ENCODE results near the gene CLCN6. TPM values are rescaled to one million over a fixed set of nuclear protein-coding genes. Genes with fewer than 3 reads are reported as not detected.

The CLCN6 gene
- total RNA-seq, 2 donors from 2014 or later = 27.5 to 31.5 TPM

GRCh38 chr1:11854519-11854918 is 48.5 kb downstream of the CLCN6 start:
- Histone ChIP-seq H3K27ac (no peak overlapping the region), H3K27me3 (replicated peaks; ENCODE audit: insufficient read depth) (no peaks in the 10 kb centered on the region), H3K4me3 (no peak overlapping the region), H3K4me1 (ENCODE audit: control insufficient read depth in 1 of 2, low read depth in 2 of 2) (peaks cover 0 to 3% of the 10 kb centered on the region in 2 donors), H3K36me3 (no peaks in the 10 kb centered on the region), H3K9me3 (no peaks in the 10 kb centered on the region)
- ATAC-seq (ENCODE audit: insufficient number of reproducible peaks, low FRiP score, low read depth) = no peak
- no peak for TF ChIP-seq CTCF (IDR thresholded peaks at IDR 0.05)
- DNase-seq (ENCODE audit: low spot score) = no peak

- no peaks in the 10 kb centered on the region for H3K36me3 ChIP-seq
- ATAC-seq (ENCODE audit: insufficient number of reproducible peaks, low FRiP score, low read depth) (no peak), DNase-seq (ENCODE audit: low spot score) (no peak)
- no peaks in the 10 kb centered on the region for H3K9me3 ChIP-seq
- no peaks in the 10 kb centered on the region for H3K27me3 ChIP-seq (replicated peaks; ENCODE audit: insufficient read depth)
- H3K27ac ChIP-seq = no peak overlapping the region
- H3K4me1 ChIP-seq (ENCODE audit: control insufficient read depth in 1 of 2, low read depth in 2 of 2) = peaks cover 0 to 3% of the 10 kb centered on the region in 2 donors
- H3K4me3 ChIP-seq = no peak overlapping the region
- no peak for TF ChIP-seq CTCF (IDR thresholded peaks at IDR 0.05)
Measured at GRCh38 chr1:11855430-11855829, 49.4 kb downstream of the CLCN6 start.

GRCh38 chr1:11856698-11857097 is 50.7 kb downstream of the CLCN6 start:
- Histone ChIP-seq H3K36me3 (no peaks in the 10 kb centered on the region), H3K4me3 (no peak overlapping the region), H3K4me1 (ENCODE audit: control insufficient read depth in 1 of 2, low read depth in 2 of 2) (peaks cover 0 to 3% of the 10 kb centered on the region in 2 donors), H3K9me3 (no peaks in the 10 kb centered on the region), H3K27ac (no peak overlapping the region), H3K27me3 (replicated peaks; ENCODE audit: insufficient read depth) (no peaks in the 10 kb centered on the region)
- TF ChIP-seq CTCF (IDR thresholded peaks at IDR 0.05) = no peak
- DNase-seq (ENCODE audit: low spot score) = no peak
- no peak for ATAC-seq (ENCODE audit: insufficient number of reproducible peaks, low FRiP score, low read depth)

DNA sequence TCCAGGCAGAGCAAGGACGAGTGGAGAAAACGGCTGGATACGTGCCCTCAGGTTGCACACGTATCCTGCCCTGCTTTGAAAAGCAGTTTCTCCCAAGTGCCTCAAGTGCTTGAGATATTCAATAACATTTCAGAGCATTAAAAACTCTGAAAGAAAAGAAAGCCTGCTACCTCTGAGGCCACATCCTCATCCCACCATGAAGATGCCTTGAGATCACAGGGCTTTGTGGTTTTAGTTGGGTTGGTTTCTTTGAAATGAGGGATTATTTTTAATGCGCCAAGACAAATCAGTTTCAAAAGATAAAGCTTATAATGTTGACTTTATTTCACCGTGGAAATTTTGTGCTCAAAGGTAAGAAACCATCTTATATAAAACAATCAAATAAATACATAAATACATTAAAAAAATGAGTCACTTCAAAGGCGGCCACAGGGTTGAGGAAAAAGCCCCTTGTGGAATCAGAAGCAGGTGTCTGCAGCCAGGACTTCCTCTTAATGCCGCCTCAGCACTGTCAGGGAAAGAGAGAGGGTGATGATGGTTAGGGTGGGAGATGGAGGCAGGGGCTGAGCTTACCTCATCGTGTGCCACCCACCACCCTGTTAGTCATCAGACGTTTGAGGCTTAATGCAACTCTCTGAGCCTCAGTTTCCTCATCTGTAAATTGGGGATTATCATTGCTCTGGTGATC is 51.3 kb downstream of the CLCN6 start:
- peaks cover 0 to 3% of the 10 kb centered on the region in 2 donors for H3K4me1 ChIP-seq (ENCODE audit: control insufficient read depth in 1 of 2, low read depth in 2 of 2)
- no peak for DNase-seq (ENCODE audit: low spot score)
- H3K27me3 ChIP-seq (replicated peaks; ENCODE audit: insufficient read depth) = no peaks in the 10 kb centered on the region
- no peak overlapping the region for H3K27ac ChIP-seq
- TF ChIP-seq CTCF (IDR thresholded peaks at IDR 0.05) = no peak
- ATAC-seq (ENCODE audit: insufficient number of reproducible peaks, low FRiP score, low read depth) = no peak
- no peak overlapping the region for H3K4me3 ChIP-seq
- H3K9me3 ChIP-seq = no peaks in the 10 kb centered on the region
- no peaks in the 10 kb centered on the region for H3K36me3 ChIP-seq

DNA sequence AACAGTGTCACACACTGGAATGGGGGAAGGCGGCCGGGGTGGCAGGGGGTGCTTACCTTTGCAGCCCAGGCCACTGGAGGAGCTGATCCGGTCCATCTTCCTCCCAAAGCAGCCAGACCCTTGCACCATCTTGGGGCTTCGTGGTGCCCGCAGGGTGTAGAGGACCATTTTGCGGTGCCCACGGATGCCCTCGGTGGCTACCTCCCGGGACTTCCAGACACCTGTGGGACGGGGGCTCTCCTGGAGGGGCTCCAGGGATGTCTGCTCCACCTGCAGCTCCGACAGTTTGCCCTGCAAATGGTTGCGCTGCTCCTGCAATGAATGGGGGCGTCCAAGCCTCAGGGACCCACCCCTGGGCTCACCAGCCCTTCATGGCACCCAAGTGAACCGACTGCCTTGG is 52.2 kb downstream of the CLCN6 start:
- no peak for ATAC-seq (ENCODE audit: insufficient number of reproducible peaks, low FRiP score, low read depth)
- no peak overlapping the region for H3K4me3 ChIP-seq
- H3K36me3 ChIP-seq = no peaks in the 10 kb centered on the region
- no peak for TF ChIP-seq CTCF (IDR thresholded peaks at IDR 0.05)
- no peaks in the 10 kb centered on the region for H3K27me3 ChIP-seq (replicated peaks; ENCODE audit: insufficient read depth)
- no peak overlapping the region for H3K27ac ChIP-seq
- no peak for DNase-seq (ENCODE audit: low spot score)
- no peaks in the 10 kb centered on the region for H3K9me3 ChIP-seq
- H3K4me1 ChIP-seq (ENCODE audit: control insufficient read depth in 1 of 2, low read depth in 2 of 2) = peaks cover 0 to 3% of the 10 kb centered on the region in 2 donors

All from thoracic aorta (tissue), 2 donors.